SK-N-SH treated with all-trans-retinoic acid at 6 μM for 48 hours (cell line): Measurements from ENCODE around the gene POU2AF3.

Experiments
- ARNTL ChIP-seq: fragments of 450-650 bp; formaldehyde crosslinking; IDR thresholded peaks from 2 replicates; pipeline ENCODE4 v1.5.0; 2020; ENCODE audit warnings: low read depth, mild to moderate bottlenecking, moderate library complexity, borderline replicate concordance
- GLIS3 ChIP-seq: fragments of 250-450 bp; sonication (Bioruptor Pico); IDR thresholded peaks from 2 replicates; pipeline ENCODE4 v1.5.0; 2020; ENCODE audit warnings: mild to moderate bottlenecking, moderate library complexity
- ISL1 ChIP-seq: fragments of 250-450 bp; sonication (Bioruptor Pico); IDR thresholded peaks from 2 replicates; pipeline ENCODE4 v2.1.2; 2022; ENCODE audit warnings: mild to moderate bottlenecking, moderate library complexity
- RARB ChIP-seq: fragments of 250-450 bp; sonication (Bioruptor Pico); IDR thresholded peaks from 2 replicates; pipeline ENCODE4 v1.8.0; 2021; ENCODE audit warnings: mild to moderate bottlenecking, moderate library complexity
- SNAI2 ChIP-seq: fragments of 250-450 bp; sonication (Bioruptor Pico); IDR thresholded peaks from 2 replicates; pipeline ENCODE4 v1.5.0; 2020; ENCODE audit warnings: mild to moderate bottlenecking, moderate library complexity
- ZFP3 ChIP-seq: fragments of 250-450 bp; sonication (Bioruptor Pico); IDR thresholded peaks from 2 replicates; pipeline ENCODE4 v1.5.0; 2020; ENCODE audit warnings: mild to moderate bottlenecking, moderate library complexity
- TF ChIP-seq, protein P1 (sequence below): fragments of 250-450 bp; sonication (Bioruptor Pico); IDR thresholded peaks from 2 replicates; pipeline ENCODE4 v1.8.0; 2020; ENCODE audit warnings: mild to moderate bottlenecking, moderate library complexity, borderline replicate concordance

DNA sequence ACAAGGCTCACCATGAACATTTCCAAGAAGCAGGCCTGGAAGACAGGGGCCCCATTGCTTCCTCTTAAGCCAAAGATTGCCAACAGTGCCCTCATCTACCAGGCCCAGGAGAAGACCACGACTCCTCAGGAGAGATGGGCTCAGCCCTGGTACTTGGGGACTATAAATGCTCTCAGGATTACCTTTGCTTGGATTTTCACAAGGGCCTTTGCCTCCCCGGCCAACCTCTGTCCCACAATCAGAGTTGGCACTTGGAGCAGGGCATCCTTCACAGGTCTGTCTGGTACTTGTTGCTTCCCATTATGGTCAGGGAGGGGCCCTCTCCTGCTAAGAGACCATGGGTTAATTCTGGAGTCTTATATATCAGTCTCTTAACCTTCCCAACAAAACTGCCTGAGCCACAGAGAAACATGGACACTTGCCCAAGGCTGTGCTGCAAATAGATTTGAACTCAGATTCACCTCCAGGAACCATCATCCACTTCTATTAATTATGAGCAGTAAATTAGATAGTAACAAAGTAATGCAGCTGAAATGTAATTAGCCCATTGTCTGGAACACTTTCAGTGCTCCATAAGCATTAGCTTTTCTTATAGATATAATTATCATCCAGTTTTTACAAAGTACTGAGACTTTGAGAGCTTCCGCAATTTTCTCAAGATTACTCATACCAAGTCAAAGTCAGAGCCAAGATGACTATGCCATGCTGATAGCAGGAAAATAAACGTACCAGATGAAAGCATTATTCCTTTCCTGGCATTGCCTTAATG lies 33.5 kb downstream of the POU2AF3 start:
- TF ChIP-seq, protein P1, sequence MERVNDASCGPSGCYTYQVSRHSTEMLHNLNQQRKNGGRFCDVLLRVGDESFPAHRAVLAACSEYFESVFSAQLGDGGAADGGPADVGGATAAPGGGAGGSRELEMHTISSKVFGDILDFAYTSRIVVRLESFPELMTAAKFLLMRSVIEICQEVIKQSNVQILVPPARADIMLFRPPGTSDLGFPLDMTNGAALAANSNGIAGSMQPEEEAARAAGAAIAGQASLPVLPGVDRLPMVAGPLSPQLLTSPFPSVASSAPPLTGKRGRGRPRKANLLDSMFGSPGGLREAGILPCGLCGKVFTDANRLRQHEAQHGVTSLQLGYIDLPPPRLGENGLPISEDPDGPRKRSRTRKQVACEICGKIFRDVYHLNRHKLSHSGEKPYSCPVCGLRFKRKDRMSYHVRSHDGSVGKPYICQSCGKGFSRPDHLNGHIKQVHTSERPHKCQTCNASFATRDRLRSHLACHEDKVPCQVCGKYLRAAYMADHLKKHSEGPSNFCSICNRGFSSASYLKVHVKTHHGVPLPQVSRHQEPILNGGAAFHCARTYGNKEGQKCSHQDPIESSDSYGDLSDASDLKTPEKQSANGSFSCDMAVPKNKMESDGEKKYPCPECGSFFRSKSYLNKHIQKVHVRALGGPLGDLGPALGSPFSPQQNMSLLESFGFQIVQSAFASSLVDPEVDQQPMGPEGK (CRISPR knock-in tag): peak; percentile 75; the same call in 1 of the 2 replicates
- TF ChIP-seq ISL1 (CRISPR knock-in tag): peak; percentile 100
- peak; percentile 78 for TF ChIP-seq ARNTL (CRISPR knock-in tag)
- TF ChIP-seq RARB: peak; percentile 80; the same call in 1 of the 2 replicates
- TF ChIP-seq ZFP3 (CRISPR knock-in tag): no peak; the same call in 1 of the 2 replicates
- peak; percentile 67 for TF ChIP-seq SNAI2 (CRISPR knock-in tag)
- peak; percentile 68 for TF ChIP-seq GLIS3 (CRISPR knock-in tag)
